HCT116 (cell line): ENCODE data around the gene COL23A1. TPM values are rescaled to one million over a fixed set of nuclear protein-coding genes. Genes with fewer than 3 reads are reported as not detected.

Experiments
- ATAC-seq: fragments of 200-7000 bp; cut with Tn5 transposase; 2 replicates; pipeline ENCODE4 v1.9.1; 2020; ENCODE audit warnings: mild to moderate bottlenecking, moderate library complexity
- BruUV-seq: library from RNA; stranded (reverse); fragments of 400-500 nt; replicated peaks from 2 replicates; lab custom pipeline; 2021; lab: Mats Ljungman, UMichigan
- CTCF ChIA-PET: fragments of 300-600 bp; sonication (Branson Sonifier 250); formaldehyde crosslinking; loops from one replicate; lab custom pipeline; 2021; ENCODE audit warnings: antibody characterized with exemption; lab: Charles Lee
- POLR2A ChIA-PET: fragments of 300-600, 350-600 bp; sonication (Branson Sonifier 250); formaldehyde crosslinking; loops from one replicate; lab custom pipeline; 2021; ENCODE audit warnings: antibody characterized with exemption; lab: Charles Lee
- RAD21 ChIA-PET, 2 experiments: fragments of 300-600 bp; sonication (Branson Sonifier 250); formaldehyde crosslinking; loops; one replicate each; lab custom pipeline; 2023; ENCODE audit warnings: low total read pairs in 2 of 2; ENCODE audit not compliant: uncharacterized antibody in 2 of 2, unreplicated experiment in 2 of 2, low non-redundant PET in 1 of 2; lab: Charles Lee
- DNase-seq: peaks from one replicate; pipeline ENCODE4 v3.0.0-alpha.2; 2010; ENCODE audit warnings: low read depth, low spot score
- H2AFZ ChIP-seq: fragments of 200-600 bp; shearing (Covaris generic), sonication (generic); 2 replicates; pipeline ENCODE4 v1.6.1; 2017; ENCODE audit warnings: low read depth, mixed run types, mixed read lengths, antibody characterized with exemption, low read length; ENCODE audit not compliant: poor library complexity, severe bottlenecking
- H3K27ac ChIP-seq: 2 replicates; pipeline ENCODE4 v1.5.1; 2012; ENCODE audit warnings: low read depth, low read length
- H3K27me3 ChIP-seq: fragments of 200-600 bp; sonication (generic); 2 replicates; pipeline ENCODE4 v1.6.1; 2016; ENCODE audit warnings: mixed run types, low read length, mixed read lengths; ENCODE audit not compliant: insufficient read depth
- H3K36me3 ChIP-seq, 2 experiments: fragments of 200-500 bp in 1 of 2; fragments of 200-600 bp in 1 of 2; sonication (Bioruptor generic) in 1 of 2; sonication (generic) in 1 of 2; 2 replicates each; pipeline versions ENCODE4 v1.5.1 to v1.6.1; 2014 to 2016; ENCODE audit warnings: low read length in 2 of 2, inconsistent platforms in 1 of 2, mixed read lengths in 1 of 2, mixed run types in 1 of 2; ENCODE audit not compliant: insufficient read depth in 2 of 2, control insufficient read depth in 1 of 2
- H3K4me1 ChIP-seq, 2 experiments: fragments of 200-600 bp in 1 of 2; sonication (generic) in 1 of 2; 2 replicates each; pipeline versions ENCODE4 v1.5.1 to v1.6.1; 2012 to 2017; ENCODE audit warnings: low read length in 2 of 2, inconsistent platforms in 1 of 2, mild to moderate bottlenecking in 1 of 2, mixed read lengths in 1 of 2, mixed run types in 1 of 2, moderate library complexity in 1 of 2; ENCODE audit not compliant: insufficient read depth in 2 of 2, control insufficient read depth in 1 of 2
- H3K4me2 ChIP-seq: fragments of 200-600 bp; sonication (generic); 2 replicates; pipeline ENCODE4 v1.6.1; 2017; ENCODE audit warnings: mixed run types, low read length, mixed read lengths
- H3K4me3 ChIP-seq, 2 experiments: fragments of 200-600 bp in 1 of 2; sonication (generic) in 1 of 2; replicated peaks in 1 of 2; 2 replicates each; pipeline ENCODE4 v1.5.1; 2011 to 2016; ENCODE audit warnings: low read length in 2 of 2, control low read depth in 1 of 2, low read depth in 1 of 2, mild to moderate bottlenecking in 1 of 2, mixed read lengths in 1 of 2, mixed run types in 1 of 2
- H3K79me2 ChIP-seq: fragments of 200-600 bp; sonication (generic); 2 replicates; pipeline ENCODE4 v1.6.1; 2017; ENCODE audit warnings: mild to moderate bottlenecking, mixed run types, low read length, moderate library complexity, mixed read lengths; ENCODE audit not compliant: insufficient read depth
- H3K9ac ChIP-seq: fragments of 200-600 bp; sonication (generic); 2 replicates; pipeline ENCODE4 v1.6.1; 2016; ENCODE audit warnings: low read length, mixed read lengths
- H3K9me2 ChIP-seq: fragments of 200-600 bp; sonication (generic), shearing (Covaris generic); 2 replicates; pipeline ENCODE4 v1.6.1; 2017; ENCODE audit warnings: mixed run types, mild to moderate bottlenecking, moderate library complexity; ENCODE audit not compliant: insufficient read depth
- H3K9me3 ChIP-seq, 2 experiments: fragments of 200-500 bp in 1 of 2; fragments of 200-600 bp in 1 of 2; sonication (Bioruptor generic) in 1 of 2; sonication (generic) in 1 of 2; 2 replicates each; pipeline ENCODE4 v1.6.1; 2014 to 2017; ENCODE audit warnings: low read length in 2 of 2, mixed read lengths in 2 of 2, inconsistent platforms in 1 of 2, low read depth in 1 of 2, mild to moderate bottlenecking in 1 of 2, mixed run types in 1 of 2, moderate library complexity in 1 of 2; ENCODE audit not compliant: control insufficient read depth in 1 of 2, insufficient read depth in 1 of 2
- H4K20me1 ChIP-seq: fragments of 200-600 bp; sonication (generic), shearing (Covaris generic); 2 replicates; pipeline ENCODE4 v1.6.1; 2017; ENCODE audit warnings: mixed run types, mild to moderate bottlenecking, moderate library complexity; ENCODE audit not compliant: insufficient read depth
- ATF3 ChIP-seq: IDR thresholded peaks from 2 replicates; pipeline ENCODE4 v1.6.1; 2012
- CBX3 ChIP-seq: IDR thresholded peaks from 2 replicates; pipeline ENCODE4 v1.6.1; 2012; ENCODE audit warnings: low read depth
- CEBPB ChIP-seq: IDR thresholded peaks from 2 replicates; pipeline ENCODE4 v1.6.1; 2012; ENCODE audit warnings: low read depth
- CTCF ChIP-seq, 3 experiments: fragments of 200-600 bp in 1 of 3; sonication (generic) in 1 of 3; IDR thresholded peaks in 2 of 3; conservative IDR thresholded peaks in 1 of 3; 2 replicates each; pipeline ENCODE4 v1.5.1; 2012 to 2017; ENCODE audit warnings: low read depth in 2 of 3, low read length in 2 of 3, antibody characterized with exemption in 1 of 3, borderline replicate concordance in 1 of 3, control low read depth in 1 of 3, mild to moderate bottlenecking in 1 of 3, mixed read lengths in 1 of 3, mixed run types in 1 of 3, moderate library complexity in 1 of 3; ENCODE audit not compliant: insufficient read depth in 1 of 3
- EGR1 ChIP-seq: IDR thresholded peaks from 2 replicates; pipeline ENCODE4 v1.6.1; 2012; ENCODE audit warnings: low read depth
- ELF1 ChIP-seq: IDR thresholded peaks from 2 replicates; pipeline ENCODE4 v1.6.1; 2012; ENCODE audit warnings: low read depth, borderline replicate concordance
- EZH2phosphoT487 ChIP-seq: fragments of 200-600 bp; IDR thresholded peaks from 2 replicates; pipeline ENCODE4 v1.6.1; 2018; ENCODE audit warnings: antibody characterized with exemption, borderline replicate concordance
- POLR2A ChIP-seq: IDR thresholded peaks from 2 replicates; pipeline ENCODE4 v1.7.0; 2011; ENCODE audit warnings: borderline replicate concordance; ENCODE audit not compliant: insufficient read depth, insufficient read length; ENCODE audit errors: extremely low read depth
- POLR2AphosphoS5 ChIP-seq: IDR thresholded peaks from 2 replicates; pipeline ENCODE4 v1.6.1; 2011; ENCODE audit warnings: mild to moderate bottlenecking, low read depth, low read length, moderate library complexity
- RAD21 ChIP-seq: IDR thresholded peaks from 2 replicates; pipeline ENCODE4 v1.6.1; 2012; ENCODE audit warnings: low read depth, mild to moderate bottlenecking
- SIN3A ChIP-seq: IDR thresholded peaks from 2 replicates; pipeline ENCODE4 v1.6.1; 2012; ENCODE audit warnings: low read depth
- SP1 ChIP-seq: IDR thresholded peaks from 2 replicates; pipeline ENCODE4 v1.6.1; 2012; ENCODE audit warnings: low read depth
- SRF ChIP-seq: IDR thresholded peaks from 2 replicates; pipeline ENCODE4 v1.6.1; 2012; ENCODE audit warnings: low read depth
- TCF7L2 ChIP-seq: IDR thresholded peaks from 2 replicates; pipeline ENCODE4 v1.7.0; 2011; ENCODE audit warnings: borderline replicate concordance, inconsistent platforms; ENCODE audit not compliant: insufficient read depth, insufficient read length; ENCODE audit errors: extremely low read depth
- YY1 ChIP-seq: IDR thresholded peaks from 2 replicates; pipeline ENCODE4 v1.6.1; 2011; ENCODE audit warnings: low read length, low read depth, moderate library complexity, mild to moderate bottlenecking; ENCODE audit not compliant: insufficient replicate concordance; ENCODE audit errors: extremely low read depth
- ZBTB33 ChIP-seq: IDR thresholded peaks from 2 replicates; pipeline ENCODE4 v1.6.1; 2011; ENCODE audit warnings: mild to moderate bottlenecking, low read length, moderate library complexity; ENCODE audit not compliant: insufficient replicate concordance; ENCODE audit errors: extremely low read depth
- ZFX ChIP-seq: fragments of 450-650 bp; IDR thresholded peaks from 2 replicates; pipeline ENCODE4 v1.6.1; 2017
- intact Hi-C: fragments of 100-400 bp; cut with micrococcal nuclease; formaldehyde crosslinking; loops from 2 replicates; pipeline ENCODE4 v1.10.0; 2022
- total RNA-seq: library from RNA; stranded (reverse); gene quantifications from one replicate; pipeline ENCODE4 v1.2.1, GENCODE V29; 2021; ENCODE audit not compliant: unreplicated experiment
- TF ChIP-seq, protein P1 (sequence below): IDR thresholded peaks from 2 replicates; pipeline ENCODE4 v1.6.1; 2012; ENCODE audit warnings: low read depth

COL23A1 gene
- total RNA-seq, 1 experiment from 2014 or later: not detected

- no peak overlapping the region for H3K4me3 ChIP-seq
- ATAC-seq (no peak), DNase-seq (no peak)
- CTCF ChIA-PET: interaction anchor here (0.8 to 1.1 kb wide), 3 partner anchors 10 to 39 kb away, joined by 3 to 6 read pairs (median 3); no protein-coding TSS in a partner anchor
- H3K9me2 ChIP-seq: no peaks in the 10 kb centered on the region
- no peak overlapping the region for H3K4me2 ChIP-seq
- H3K27ac ChIP-seq: no peak overlapping the region
- H4K20me1 ChIP-seq: no peaks in the 10 kb centered on the region
- TF ChIP-seq CBX3: no peak
- no peak for TF ChIP-seq EZH2phosphoT487
- TF ChIP-seq TCF7L2: no peak
- no peak for TF ChIP-seq ATF3
- no peak for TF ChIP-seq RAD21
- TF ChIP-seq SRF: no peak
- no peak for TF ChIP-seq ZBTB33
- no peak for TF ChIP-seq EGR1
- no peak for TF ChIP-seq CEBPB
- no peak for TF ChIP-seq POLR2AphosphoS5
- TF ChIP-seq, protein P1, sequence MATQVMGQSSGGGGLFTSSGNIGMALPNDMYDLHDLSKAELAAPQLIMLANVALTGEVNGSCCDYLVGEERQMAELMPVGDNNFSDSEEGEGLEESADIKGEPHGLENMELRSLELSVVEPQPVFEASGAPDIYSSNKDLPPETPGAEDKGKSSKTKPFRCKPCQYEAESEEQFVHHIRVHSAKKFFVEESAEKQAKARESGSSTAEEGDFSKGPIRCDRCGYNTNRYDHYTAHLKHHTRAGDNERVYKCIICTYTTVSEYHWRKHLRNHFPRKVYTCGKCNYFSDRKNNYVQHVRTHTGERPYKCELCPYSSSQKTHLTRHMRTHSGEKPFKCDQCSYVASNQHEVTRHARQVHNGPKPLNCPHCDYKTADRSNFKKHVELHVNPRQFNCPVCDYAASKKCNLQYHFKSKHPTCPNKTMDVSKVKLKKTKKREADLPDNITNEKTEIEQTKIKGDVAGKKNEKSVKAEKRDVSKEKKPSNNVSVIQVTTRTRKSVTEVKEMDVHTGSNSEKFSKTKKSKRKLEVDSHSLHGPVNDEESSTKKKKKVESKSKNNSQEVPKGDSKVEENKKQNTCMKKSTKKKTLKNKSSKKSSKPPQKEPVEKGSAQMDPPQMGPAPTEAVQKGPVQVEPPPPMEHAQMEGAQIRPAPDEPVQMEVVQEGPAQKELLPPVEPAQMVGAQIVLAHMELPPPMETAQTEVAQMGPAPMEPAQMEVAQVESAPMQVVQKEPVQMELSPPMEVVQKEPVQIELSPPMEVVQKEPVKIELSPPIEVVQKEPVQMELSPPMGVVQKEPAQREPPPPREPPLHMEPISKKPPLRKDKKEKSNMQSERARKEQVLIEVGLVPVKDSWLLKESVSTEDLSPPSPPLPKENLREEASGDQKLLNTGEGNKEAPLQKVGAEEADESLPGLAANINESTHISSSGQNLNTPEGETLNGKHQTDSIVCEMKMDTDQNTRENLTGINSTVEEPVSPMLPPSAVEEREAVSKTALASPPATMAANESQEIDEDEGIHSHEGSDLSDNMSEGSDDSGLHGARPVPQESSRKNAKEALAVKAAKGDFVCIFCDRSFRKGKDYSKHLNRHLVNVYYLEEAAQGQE: no peak
- TF ChIP-seq SIN3A: no peak
- no peak for TF ChIP-seq POLR2A
- no peak for TF ChIP-seq YY1
- TF ChIP-seq ZFX: no peak
- TF ChIP-seq ELF1: no peak
- TF ChIP-seq CTCF (IDR thresholded peaks at IDR 0.05 in 2 of 3, conservative IDR thresholded peaks at IDR 0.05 in 1 of 3; ENCODE audit: borderline replicate concordance in 1 of 3, insufficient read depth in 1 of 3, low read depth in 2 of 3, low read length in 2 of 3): no peak
- TF ChIP-seq SP1: no peak
- H3K79me2 ChIP-seq: no peaks in the 10 kb centered on the region
- H3K9ac ChIP-seq: no peak overlapping the region
- BruUV-seq: no TSS peak
- RAD21 ChIA-PET: no interaction called here
- H3K4me1 ChIP-seq: peaks cover 0 to 3% of the 10 kb centered on the region in 2 experiments; a peak in 2 of 4 replicates
- intact Hi-C loops: no loop called here
- no peak overlapping the region for H2AFZ ChIP-seq
- H3K9me3 ChIP-seq: peaks cover 0 to 3% of the 10 kb centered on the region in 2 experiments; a peak in 1 of 4 replicates
- POLR2A ChIA-PET: no interaction called here
- H3K27me3 ChIP-seq: no peaks in the 10 kb centered on the region
- no peaks in the 10 kb centered on the region for H3K36me3 ChIP-seq
These were observed 393.8 kb downstream of the COL23A1 start for GRCh38 chr5:178196281-178196812.
